CD4-positive, CD25-positive, alpha-beta regulatory T cell (primary cell): ENCODE results near the gene PTH2. TPM values are rescaled to one million over a fixed set of nuclear protein-coding genes. Genes with fewer than 3 reads are reported as not detected.
A peak's percentile ranks its signal among the peaks of the same experiment; 100 is the strongest.

Source experiments
- ATAC-seq, 2 donors: fragments of 150-1000 bp; cut with Tn5 transposase; one replicate each; pipeline ENCODE4 v1.10.0; 2021; ENCODE audit warnings: low read depth in 2 of 2, moderate number of reproducible peaks in 2 of 2, moderate library complexity in 1 of 2
- DNase-seq, 3 donors: peaks; one replicate each; pipeline versions ENCODE4 v3.0.0 to v3.0.0-alpha.2; 2012 to 2022; ENCODE audit warnings: mixed read lengths in 1 of 3
- H3K27ac ChIP-seq: one replicate; pipeline ENCODE4 v1.7.0; 2013; ENCODE audit warnings: mild to moderate bottlenecking, low read length; ENCODE audit not compliant: insufficient read depth, poor library complexity, severe bottlenecking
- H3K27me3 ChIP-seq: one replicate; pipeline ENCODE4 v1.7.0; 2013; ENCODE audit warnings: low read length; ENCODE audit not compliant: control insufficient read depth, insufficient read depth
- H3K36me3 ChIP-seq: one replicate; pipeline ENCODE4 v1.7.0; 2013; ENCODE audit warnings: mild to moderate bottlenecking, low read length, moderate library complexity; ENCODE audit not compliant: control insufficient read depth, insufficient read depth
- H3K4me1 ChIP-seq: 2 replicates; pipeline ENCODE4 v1.7.0; 2013; ENCODE audit warnings: mild to moderate bottlenecking, low read length; ENCODE audit not compliant: insufficient read depth, control insufficient read depth, poor library complexity, severe bottlenecking
- H3K4me3 ChIP-seq: one replicate; pipeline ENCODE4 v1.7.0; 2013; ENCODE audit warnings: low read depth, mild to moderate bottlenecking, low read length, moderate library complexity
- H3K9me3 ChIP-seq, 2 experiments: 1 replicate in 1 of 2; 2 replicates in 1 of 2; pipeline ENCODE4 v1.7.0; 2013; ENCODE audit warnings: low read length in 2 of 2, mild to moderate bottlenecking in 1 of 2, moderate library complexity in 1 of 2; ENCODE audit not compliant: control insufficient read depth in 2 of 2
- H3K27ac Mint-ChIP-seq, 3 donors: one replicate each; pipeline ENCODE4 v1.8.0; 2020 to 2022; ENCODE audit warnings: mild to moderate bottlenecking in 3 of 3, mixed read lengths in 3 of 3, moderate library complexity in 2 of 3
- H3K27me3 Mint-ChIP-seq: one replicate; pipeline ENCODE4 v1.8.0; 2022; ENCODE audit warnings: mild to moderate bottlenecking, mixed read lengths
- H3K36me3 Mint-ChIP-seq: one replicate; pipeline ENCODE4 v1.8.0; 2020; ENCODE audit warnings: mixed read lengths
- H3K4me1 Mint-ChIP-seq, 4 donors: one replicate each; pipeline ENCODE4 v1.8.0; 2020 to 2022; ENCODE audit warnings: mixed read lengths in 4 of 4, mild to moderate bottlenecking in 1 of 4
- H3K4me3 Mint-ChIP-seq, 4 donors: one replicate each; pipeline ENCODE4 v1.8.0; 2020 to 2022; ENCODE audit warnings: mild to moderate bottlenecking in 4 of 4, mixed read lengths in 4 of 4, moderate library complexity in 3 of 4
- H3K9me3 Mint-ChIP-seq, 7 donors: one replicate each; pipeline ENCODE4 v1.8.0; 2020 to 2022; ENCODE audit warnings: mixed read lengths in 7 of 7, mild to moderate bottlenecking in 3 of 7, moderate library complexity in 2 of 7
- polyA plus RNA-seq, 4 donors: library from polyadenylated mRNA; unstranded; fragments of 300-500 nt; fragmentation: Illumina TruSeq; gene quantifications; one replicate each; pipeline ENCODE4 v1.2.3, GENCODE V29; 2021
- total RNA-seq: library from RNA; stranded (reverse); gene quantifications from one replicate; pipeline ENCODE4 v1.2.3, GENCODE V29; 2022

PTH2 gene
- total and polyA plus RNA-seq, 5 donors from 2014 or later = not detected

GRCh38 chr19:49427855-49428546 is 4.8 kb upstream of the PTH2 start:
- H3K36me3 ChIP-seq = no peaks in the 10 kb centered on the region
- Mint-ChIP-seq H3K9me3 (peaks cover 0 to 15% (median 0%) of the 10 kb centered on the region in 7 donors), H3K27me3 (peaks cover 94% of the 10 kb centered on the region), H3K4me1 (peaks cover 5 to 68% (median 21%) of the 10 kb centered on the region in 4 donors), H3K4me3 (peak overlapping the region in 3 of 4 donors; percentile 41 to 74 (median 67)), H3K36me3 (peaks cover 3% of the 10 kb centered on the region), H3K27ac (no peak overlapping the region)
- H3K4me3 ChIP-seq = no peak overlapping the region
- ATAC-seq (peak in 1 of 2 donors; percentile 23), DNase-seq (peak in 1 of 3 donors; percentile 35)
- H3K27ac ChIP-seq = no peak overlapping the region
- peaks cover 46% of the 10 kb centered on the region for H3K27me3 ChIP-seq
- H3K9me3 ChIP-seq = no peaks in the 10 kb centered on the region
- H3K4me1 ChIP-seq = peaks cover 46% of the 10 kb centered on the region

DNA sequence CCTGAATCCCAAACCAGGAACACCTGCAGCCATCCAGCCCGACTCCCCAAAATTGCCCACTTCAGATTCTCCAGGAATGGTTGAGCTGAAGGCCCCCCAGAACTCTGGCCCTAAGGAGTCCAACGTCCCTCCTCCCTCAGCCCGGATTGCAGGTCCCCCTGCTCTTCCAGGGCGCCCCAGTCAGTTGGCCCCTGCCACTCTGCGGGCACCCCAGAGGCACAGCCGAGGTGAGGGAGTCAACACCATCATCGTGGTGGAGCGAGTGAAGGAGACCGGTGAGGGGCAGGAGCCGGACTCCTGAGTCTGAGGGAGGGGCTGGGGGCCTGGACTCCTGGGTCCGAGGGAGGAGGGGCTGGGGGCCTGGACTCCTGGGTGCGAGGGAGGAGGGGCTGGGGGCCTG is 4.1 kb upstream of the PTH2 start:
- Histone ChIP-seq H3K4me1 (peaks cover 46% of the 10 kb centered on the region), H3K27ac (no peak overlapping the region), H3K36me3 (no peaks in the 10 kb centered on the region), H3K9me3 (no peaks in the 10 kb centered on the region), H3K27me3 (peaks cover 50% of the 10 kb centered on the region), H3K4me3 (no peak overlapping the region)
- Mint-ChIP-seq H3K27me3 (peaks cover 93% of the 10 kb centered on the region), H3K36me3 (peaks cover 8% of the 10 kb centered on the region), H3K4me1 (peaks cover 5 to 68% (median 26%) of the 10 kb centered on the region in 4 donors), H3K4me3 (peak overlapping the region in 1 of 4 donors; percentile 36), H3K27ac (no peak overlapping the region), H3K9me3 (peaks cover 0 to 15% (median 0%) of the 10 kb centered on the region in 7 donors)
- no peak for DNase-seq
- ATAC-seq = no peak

DNA sequence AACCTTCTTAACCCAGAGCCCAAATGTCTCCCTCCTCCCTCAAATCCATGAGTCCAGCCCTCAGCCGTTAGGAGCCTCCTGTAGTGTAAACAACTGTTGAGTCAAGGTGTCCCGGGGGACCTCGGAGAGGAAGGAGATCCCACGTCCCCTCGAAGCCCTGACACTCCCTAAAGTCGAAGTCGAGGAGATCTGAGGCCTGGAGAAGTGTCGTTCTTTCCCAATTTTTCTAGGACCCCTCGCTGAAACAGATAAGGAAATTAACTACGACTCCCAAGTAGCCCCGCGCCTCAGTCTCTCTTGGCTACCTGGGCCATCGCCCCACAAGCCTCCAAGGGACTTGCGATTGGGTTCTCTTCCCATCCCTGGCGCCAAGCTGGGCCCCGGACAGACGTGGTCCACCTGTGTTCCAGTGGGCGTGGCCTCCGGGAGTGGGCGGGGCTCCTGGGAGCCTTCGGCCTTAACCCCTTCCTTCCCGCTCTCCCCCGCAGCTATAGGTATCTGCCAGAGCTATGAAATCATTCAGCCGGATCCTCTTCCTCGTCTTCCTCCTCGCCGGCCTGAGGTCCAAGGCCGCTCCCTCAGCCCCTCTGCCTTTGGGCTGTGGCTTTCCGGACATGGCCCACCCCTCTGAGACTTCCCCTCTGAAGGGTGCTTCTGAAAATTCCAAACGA is 2.8 kb upstream of the PTH2 start:
- H3K4me1 Mint-ChIP-seq = peaks cover 5 to 75% (median 34%) of the 10 kb centered on the region in 4 donors
- no peaks in the 10 kb centered on the region for H3K9me3 ChIP-seq
- peaks cover 60% of the 10 kb centered on the region for H3K27me3 ChIP-seq
- no peak overlapping the region for H3K4me3 ChIP-seq
- DNase-seq (no peak), ATAC-seq (no peak)
- H3K4me3 Mint-ChIP-seq = no peak overlapping the region
- H3K4me1 ChIP-seq = peaks cover 49% of the 10 kb centered on the region
- H3K9me3 Mint-ChIP-seq = peaks cover 0 to 17% (median 0%) of the 10 kb centered on the region in 7 donors
- H3K36me3 Mint-ChIP-seq = peaks cover 8% of the 10 kb centered on the region
- no peaks in the 10 kb centered on the region for H3K36me3 ChIP-seq
- H3K27ac ChIP-seq = no peak overlapping the region
- no peak overlapping the region for H3K27ac Mint-ChIP-seq
- peaks cover 97% of the 10 kb centered on the region for H3K27me3 Mint-ChIP-seq

DNA sequence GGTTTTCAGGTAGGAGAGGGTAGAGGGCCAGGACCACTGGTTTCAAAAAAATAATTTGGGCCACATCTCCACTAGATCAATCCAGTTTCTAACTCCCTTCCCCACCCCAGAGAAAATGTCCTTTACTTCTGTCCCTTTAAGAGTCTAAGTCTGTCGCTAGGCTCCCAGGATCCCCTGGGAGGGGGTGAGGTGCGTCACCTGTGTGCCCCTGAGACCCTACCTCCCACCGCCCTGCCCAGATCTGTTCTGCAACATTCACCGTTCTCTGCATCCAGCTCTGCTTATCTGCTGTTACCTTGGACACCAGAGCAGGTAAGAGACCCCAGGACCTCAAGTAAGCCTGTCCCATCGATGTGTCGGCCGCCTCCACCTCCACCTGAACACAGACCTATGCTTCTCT is 1.9 kb upstream of the PTH2 start, which contains the start of gene GFY:
GFY (plus strand) TSS at position 211 of the 400 bp plus-strand sequence. CDS start 1,043 bp downstream, outside the sequence.
- H3K4me1 ChIP-seq = peaks cover 49% of the 10 kb centered on the region
- ATAC-seq = no peak

DNA sequence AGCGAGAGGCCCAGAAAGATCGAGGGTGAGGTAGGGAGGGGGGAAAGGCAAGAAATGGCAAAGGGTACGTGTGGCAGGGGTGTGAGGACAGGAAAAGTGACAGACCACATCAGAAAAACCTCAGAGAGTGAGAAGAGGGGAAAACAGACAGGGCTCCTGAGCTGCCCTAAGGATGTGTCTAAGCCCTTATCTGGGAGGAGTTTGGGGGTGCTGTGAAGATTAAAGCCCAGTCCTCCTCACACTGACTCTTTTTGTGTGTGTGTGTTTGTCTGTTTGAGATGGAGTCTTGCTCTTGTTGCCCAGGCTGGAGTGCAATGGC is 703 bp upstream of the PTH2 start:
- H3K27ac ChIP-seq = no peak overlapping the region
- DNase-seq (peak in 1 of 3 donors; percentile 43), ATAC-seq (peak in 1 of 2 donors; percentile 18)
- H3K4me1 ChIP-seq = peaks cover 49% of the 10 kb centered on the region
- H3K4me3 ChIP-seq = peak overlapping the region; percentile 48
- no peaks in the 10 kb centered on the region for H3K36me3 ChIP-seq
- H3K27ac Mint-ChIP-seq = peak overlapping the region in 1 of 3 donors; percentile 18
- H3K36me3 Mint-ChIP-seq = peaks cover 5% of the 10 kb centered on the region
- H3K4me1 Mint-ChIP-seq = peaks cover 5 to 80% (median 32%) of the 10 kb centered on the region in 4 donors
- peak overlapping the region; percentile 47 to 78 (median 66) for H3K4me3 Mint-ChIP-seq
- H3K27me3 Mint-ChIP-seq = peaks cover 97% of the 10 kb centered on the region
- no peaks in the 10 kb centered on the region for H3K9me3 ChIP-seq
- H3K9me3 Mint-ChIP-seq = peaks cover 0 to 16% (median 0%) of the 10 kb centered on the region in 7 donors
- peaks cover 56% of the 10 kb centered on the region for H3K27me3 ChIP-seq

More for the DNA sequence above, 1.9 kb upstream of the PTH2 start, which contains the start of gene GFY:
- Histone ChIP-seq H3K27me3 (peaks cover 60% of the 10 kb centered on the region), H3K27ac (no peak within 1 kb of the TSS), H3K4me3 (no peak within 1 kb of the TSS), H3K9me3 (no peaks in the 10 kb centered on the region), H3K36me3 (no peaks in the 10 kb centered on the region)
- peaks cover 0 to 16% (median 0%) of the 10 kb centered on the region in 7 donors for H3K9me3 Mint-ChIP-seq
- peaks cover 7% of the 10 kb centered on the region for H3K36me3 Mint-ChIP-seq
- H3K27me3 Mint-ChIP-seq = peaks cover 97% of the 10 kb centered on the region
- H3K27ac Mint-ChIP-seq = peak within 1 kb of the TSS in 1 of 3 donors; percentile 64
- no peak for DNase-seq
- peaks cover 5 to 77% (median 34%) of the 10 kb centered on the region in 4 donors for H3K4me1 Mint-ChIP-seq
- H3K4me3 Mint-ChIP-seq = peak within 1 kb of the TSS in 3 of 4 donors; percentile 65 to 78 (median 75)

DNA sequence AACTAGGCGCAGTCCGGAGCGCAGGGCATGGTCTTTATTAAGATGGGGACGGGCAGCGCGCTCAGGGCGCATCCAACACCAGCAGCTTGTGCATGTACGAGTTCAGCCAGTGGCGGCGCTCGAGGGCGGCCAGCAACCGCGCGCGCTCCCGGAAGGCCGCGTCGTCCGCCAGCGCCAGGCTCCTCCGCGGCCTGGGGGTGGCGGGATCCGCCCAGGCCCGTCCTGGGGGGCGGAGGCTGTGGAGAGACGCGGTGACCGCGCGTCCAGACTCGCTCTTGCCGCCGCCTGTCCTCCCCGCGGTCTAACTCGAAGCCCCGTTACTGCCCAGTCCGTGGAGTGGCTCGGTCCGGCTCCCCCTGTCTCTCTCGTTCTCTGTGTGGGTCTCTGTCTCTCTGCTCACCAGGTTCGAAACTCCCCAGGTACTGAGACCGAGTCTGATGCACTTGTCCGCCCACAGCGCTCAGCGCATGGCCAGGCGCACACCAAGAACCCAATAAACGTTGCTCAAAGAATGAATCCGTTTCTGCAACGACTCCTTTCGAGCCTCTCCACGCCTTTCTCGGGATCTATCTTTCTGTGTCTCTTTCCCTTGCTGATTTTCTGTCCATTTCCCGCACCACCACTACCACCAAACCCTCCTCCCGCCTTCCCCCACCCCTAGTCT is 702 bp downstream of the PTH2 start:
- Histone ChIP-seq H3K27ac (no peak overlapping the region), H3K9me3 (no peaks in the 10 kb centered on the region), H3K27me3 (peaks cover 57% of the 10 kb centered on the region), H3K36me3 (no peaks in the 10 kb centered on the region), H3K4me3 (peak overlapping the region; percentile 61), H3K4me1 (peaks cover 36% of the 10 kb centered on the region)
- DNase-seq = peak in 2 of 3 donors; percentile 23 to 68
- Mint-ChIP-seq H3K27me3 (peaks cover 94% of the 10 kb centered on the region), H3K9me3 (peaks cover 0 to 16% (median 0%) of the 10 kb centered on the region in 7 donors), H3K27ac (peak overlapping the region in 1 of 3 donors; percentile 55), H3K36me3 (peaks cover 5% of the 10 kb centered on the region), H3K4me1 (peaks cover 5 to 68% (median 28%) of the 10 kb centered on the region in 4 donors), H3K4me3 (peak overlapping the region; percentile 58 to 84 (median 80))
- ATAC-seq = peak; percentile 33 to 54

- Mint-ChIP-seq H3K4me1 (peaks cover 5 to 62% (median 27%) of the 10 kb centered on the region in 4 donors), H3K27me3 (peaks cover 90% of the 10 kb centered on the region), H3K4me3 (peak overlapping the region in 3 of 4 donors; percentile 19 to 88 (median 30)), H3K36me3 (peaks cover 5% of the 10 kb centered on the region), H3K27ac (no peak overlapping the region), H3K9me3 (peaks cover 0 to 11% (median 0%) of the 10 kb centered on the region in 7 donors)
- ATAC-seq (no peak), DNase-seq (no peak)
- Histone ChIP-seq H3K4me1 (peaks cover 36% of the 10 kb centered on the region), H3K36me3 (no peaks in the 10 kb centered on the region), H3K27ac (no peak overlapping the region), H3K27me3 (peaks cover 53% of the 10 kb centered on the region), H3K4me3 (no peak overlapping the region), H3K9me3 (no peaks in the 10 kb centered on the region)
Observed at GRCh38 chr19:49421878-49422202, 1.4 kb downstream of the PTH2 start.
